ENCODE measurements around the gene GALNT2. TPM values are rescaled to one million over a fixed set of nuclear protein-coding genes. Genes with fewer than 3 reads are reported as not detected.

Gene GALNT2
- total and polyA plus RNA-seq, 10 donors = 7.9 to 44.8 (median 36.9) TPM

GRCh38 chr1:230226814-230227213, 159.8 kb downstream of the GALNT2 start:
- Histone ChIP-seq H3K27ac (no peak overlapping the region), H3K36me3 (no peaks in the 10 kb centered on the region), H3K27me3 (replicated peaks in 1 of 7) (no peaks in the 10 kb centered on the region), H3K4me3 (no peak overlapping the region), H3K9me3 (no peaks in the 10 kb centered on the region), H3K4me1 (peaks cover 0 to 13% (median 2%) of the 10 kb centered on the region in 6 donors)
- no peak for DNase-seq
- TF ChIP-seq POLR2AphosphoS5 (IDR thresholded peaks at IDR 0.05) = no peak
- no peak for TF ChIP-seq CTCF (IDR thresholded peaks at IDR 0.05 in 8 of 11, conservative IDR thresholded peaks at IDR 0.05 in 3 of 11)
- TF ChIP-seq POLR2A (IDR thresholded peaks at IDR 0.05) = no peak
- intact Hi-C loops (cut with DNase I; ENCODE audit: low total_unique reads) = no loop called here

DNA sequence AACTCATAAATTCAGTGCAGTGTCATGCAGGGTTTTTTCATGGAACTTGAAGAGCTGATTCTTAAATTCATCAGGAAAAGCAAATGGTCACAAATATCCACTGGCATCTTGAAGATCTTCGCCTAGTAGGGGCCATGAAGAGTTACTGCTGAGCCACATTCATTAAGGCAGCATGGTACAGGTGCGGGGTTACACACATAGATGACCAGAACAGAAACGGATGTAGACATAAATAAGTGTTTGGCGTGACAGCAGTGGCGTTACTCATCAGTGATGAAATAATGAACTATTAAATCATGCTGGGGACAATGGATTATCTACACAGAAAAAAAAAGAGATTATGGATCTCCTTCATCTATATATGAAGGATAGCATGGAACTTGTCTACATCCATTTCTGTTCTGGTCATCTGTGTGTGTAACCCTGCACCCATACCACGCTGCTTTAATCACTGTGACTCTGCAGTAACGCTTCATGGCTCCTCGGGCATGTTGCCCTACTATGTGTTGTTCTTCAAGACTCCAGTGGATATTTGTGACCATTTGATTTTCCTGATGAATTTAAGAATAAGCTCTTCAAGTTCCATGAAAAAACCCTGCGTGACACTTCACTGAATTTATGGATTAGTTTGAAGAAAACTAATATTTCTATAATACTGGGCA, 161.3 kb downstream of the GALNT2 start:
- H3K4me1 ChIP-seq = peaks cover 3 to 21% (median 9%) of the 10 kb centered on the region in 6 donors
- intact Hi-C loops (cut with DNase I; ENCODE audit: low total_unique reads) = no loop called here
- DNase-seq = no peak
- H3K4me3 ChIP-seq = no peak overlapping the region
- H3K27me3 ChIP-seq (replicated peaks in 1 of 7) = no peaks in the 10 kb centered on the region
- 86 to 95% (median 90%) methylated on average over 9 of the region's 9 CpGs for WGBS, 5 donors
- no peaks in the 10 kb centered on the region for H3K9me3 ChIP-seq
- TF ChIP-seq POLR2A (IDR thresholded peaks at IDR 0.05) (no peak), POLR2AphosphoS5 (IDR thresholded peaks at IDR 0.05) (no peak), CTCF (IDR thresholded peaks at IDR 0.05 in 8 of 11, conservative IDR thresholded peaks at IDR 0.05 in 3 of 11) (no peak)
- H3K27ac ChIP-seq = no peak overlapping the region
- no peaks in the 10 kb centered on the region for H3K36me3 ChIP-seq

GRCh38 chr1:230230273-230230672, 163.2 kb downstream of the GALNT2 start:
- WGBS, 5 donors = 82 to 89% (median 87%) methylated on average over 7 of the region's 7 CpGs
- Histone ChIP-seq H3K4me3 (no peak overlapping the region), H3K9me3 (no peaks in the 10 kb centered on the region), H3K27me3 (replicated peaks in 1 of 7) (no peaks in the 10 kb centered on the region), H3K27ac (no peak overlapping the region), H3K36me3 (peaks cover 0 to under 1% (median 0%) of the 10 kb centered on the region in 6 donors), H3K4me1 (peaks cover 3 to 21% (median 9%) of the 10 kb centered on the region in 6 donors)
- intact Hi-C loops (cut with DNase I; ENCODE audit: low total_unique reads) = no loop called here
- TF ChIP-seq POLR2A (IDR thresholded peaks at IDR 0.05) (no peak), POLR2AphosphoS5 (IDR thresholded peaks at IDR 0.05) (no peak), CTCF (IDR thresholded peaks at IDR 0.05 in 8 of 11, conservative IDR thresholded peaks at IDR 0.05 in 3 of 11) (no peak)
- no peak for DNase-seq

DNA sequence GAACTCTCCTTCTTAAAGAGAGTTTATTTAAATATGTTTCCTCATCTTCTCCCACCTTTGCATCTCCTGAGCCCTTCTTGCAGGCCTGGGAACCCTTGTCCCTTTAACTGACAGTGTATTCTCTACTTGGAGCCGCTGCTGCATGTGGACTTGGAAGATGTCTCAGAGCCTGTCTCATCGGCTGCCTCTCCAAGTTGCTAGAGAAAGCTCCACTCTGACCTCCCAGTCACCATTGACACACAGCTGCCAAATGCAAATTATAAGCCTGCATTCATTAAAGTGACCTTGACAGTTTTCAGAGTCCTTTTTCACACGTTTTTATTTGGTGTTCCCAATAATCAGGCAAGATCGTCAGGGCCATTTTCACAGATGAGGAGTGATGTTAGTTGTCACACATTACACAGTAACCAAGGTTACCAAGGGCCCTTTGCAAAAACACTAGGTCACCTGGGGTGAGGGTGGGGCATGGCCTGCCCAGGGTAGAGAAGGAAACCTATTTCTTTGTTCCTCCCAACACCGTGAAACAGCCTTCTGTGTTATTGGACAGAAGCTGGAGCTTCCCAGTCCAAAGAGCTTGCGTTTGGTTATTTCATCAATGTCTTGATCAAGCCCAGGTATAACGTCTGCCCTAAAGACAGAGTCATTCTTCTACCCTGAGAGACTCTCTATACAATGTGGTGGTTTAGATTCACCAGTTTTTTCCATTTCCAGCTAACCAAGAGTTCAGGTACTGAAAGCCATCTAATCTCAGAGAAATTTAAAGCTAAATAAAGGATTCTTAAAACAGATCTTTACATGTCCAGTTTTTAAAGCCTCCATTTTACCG, 164.1 kb downstream of the GALNT2 start:
- H3K4me3 ChIP-seq = no peak overlapping the region
- peaks cover 0 to 10% (median 1%) of the 10 kb centered on the region in 6 donors for H3K36me3 ChIP-seq
- TF ChIP-seq POLR2A (IDR thresholded peaks at IDR 0.05) (no peak), POLR2AphosphoS5 (IDR thresholded peaks at IDR 0.05) (no peak), CTCF (IDR thresholded peaks at IDR 0.05 in 8 of 11, conservative IDR thresholded peaks at IDR 0.05 in 3 of 11) (no peak)
- no peak for DNase-seq
- intact Hi-C loops (cut with DNase I; ENCODE audit: low total_unique reads) = no loop called here
- no peak overlapping the region for H3K27ac ChIP-seq
- 71 to 84% (median 80%) methylated on average over 8 of the region's 8 CpGs for WGBS, 5 donors
- no peaks in the 10 kb centered on the region for H3K27me3 ChIP-seq (replicated peaks in 1 of 7)
- H3K9me3 ChIP-seq = no peaks in the 10 kb centered on the region
- H3K4me1 ChIP-seq = peaks cover 3 to 20% (median 9%) of the 10 kb centered on the region in 6 donors

Data from spleen (tissue), 11 donors.